CD4-positive, alpha-beta T cell treated with Interleukin-4 for 1 hour (primary cell): ENCODE results near the gene TULP4.
A peak's percentile ranks its signal among the peaks of the same experiment; 100 is the strongest.
"Not testable (repeated sequence)": the region's sequence is repeated elsewhere in the genome, so short reads cannot be mapped to it uniquely, and the experiment has no call there.

ENCODE experiments used
- DNase-seq, 2 donors: peaks; one replicate each; pipeline ENCODE4 v3.0.0-alpha.2; 2020 to 2022

The TULP4 gene

DNA sequence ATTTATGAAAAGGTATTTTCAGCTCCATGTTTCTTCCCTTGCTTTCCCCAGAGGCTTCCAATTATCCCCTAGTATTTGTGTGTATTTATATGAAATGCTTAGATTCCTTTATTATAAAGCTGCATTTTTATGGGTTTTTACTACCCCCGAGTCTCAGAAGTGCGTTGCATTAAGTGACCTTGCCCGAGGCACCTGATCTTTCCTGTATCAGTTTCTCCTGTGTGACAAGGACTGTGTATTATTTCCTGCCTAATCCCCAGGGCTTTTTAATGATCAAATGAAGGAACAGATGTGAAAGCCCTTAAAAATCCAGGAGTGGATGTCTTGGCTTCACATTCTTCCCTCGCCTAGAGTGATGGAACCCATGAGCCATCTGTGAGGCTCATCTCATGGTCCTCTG is 118.8 kb downstream of the TULP4 start:
- no peak for DNase-seq

DNA sequence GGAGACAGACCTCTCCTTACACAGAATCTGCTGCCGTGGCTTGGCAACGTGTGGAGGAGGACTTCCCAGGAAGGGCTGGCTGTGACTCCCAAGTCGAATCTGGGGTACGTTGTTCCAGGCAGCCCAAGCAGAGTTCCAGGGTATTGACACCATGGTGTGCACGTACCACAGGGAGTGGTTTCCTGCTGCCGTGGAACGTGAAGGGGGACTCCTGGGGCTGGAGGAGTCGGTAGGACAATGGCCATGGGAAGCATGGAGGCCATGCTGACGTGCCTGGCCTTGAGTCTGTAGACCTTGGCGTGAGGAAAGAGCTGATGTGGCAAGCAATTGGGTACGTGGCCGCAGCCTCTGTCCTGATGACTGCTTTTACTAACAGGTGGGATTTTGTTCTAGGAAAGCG is 119.3 kb downstream of the TULP4 start:
- no peak for DNase-seq

DNA sequence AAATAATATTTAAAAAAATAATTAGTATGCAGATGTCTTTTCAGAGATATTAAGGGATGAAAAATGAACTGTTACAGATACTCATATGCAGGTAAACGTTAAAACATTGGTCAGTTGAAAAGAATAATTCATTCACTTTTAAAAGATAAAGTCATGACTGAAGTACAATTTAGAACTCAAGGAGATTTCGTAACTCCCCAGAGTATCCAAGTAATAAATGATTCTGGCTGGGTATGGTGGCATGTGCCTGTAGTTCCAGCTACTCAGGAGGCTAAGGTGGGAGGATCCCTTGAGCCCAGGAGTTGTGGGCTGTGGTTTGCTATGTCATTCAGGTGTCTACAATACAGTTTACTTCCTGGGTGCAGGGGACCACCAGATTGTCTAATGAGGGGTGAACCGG is 125.3 kb downstream of the TULP4 start:
- DNase-seq: no peak

DNA sequence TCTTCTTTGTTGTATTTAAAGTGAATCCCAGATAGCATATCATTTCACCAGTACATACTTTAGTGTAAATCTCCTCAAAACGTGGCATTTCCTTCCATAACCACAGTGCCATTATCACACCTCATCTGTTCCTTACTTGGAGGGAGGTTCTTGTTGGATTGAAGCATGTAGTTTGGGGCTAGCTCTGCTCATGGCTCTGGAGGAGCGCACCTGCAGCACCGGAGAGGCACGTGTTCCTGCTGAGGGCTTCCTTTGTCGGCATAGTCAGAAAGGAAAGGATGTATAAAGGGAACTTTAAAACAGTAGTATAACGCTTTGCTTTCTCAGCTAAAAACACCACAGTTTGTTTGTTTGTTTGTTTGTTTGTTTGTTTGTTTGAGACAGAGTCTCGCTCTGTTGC is 126.0 kb downstream of the TULP4 start:
- DNase-seq: no peak

DNA sequence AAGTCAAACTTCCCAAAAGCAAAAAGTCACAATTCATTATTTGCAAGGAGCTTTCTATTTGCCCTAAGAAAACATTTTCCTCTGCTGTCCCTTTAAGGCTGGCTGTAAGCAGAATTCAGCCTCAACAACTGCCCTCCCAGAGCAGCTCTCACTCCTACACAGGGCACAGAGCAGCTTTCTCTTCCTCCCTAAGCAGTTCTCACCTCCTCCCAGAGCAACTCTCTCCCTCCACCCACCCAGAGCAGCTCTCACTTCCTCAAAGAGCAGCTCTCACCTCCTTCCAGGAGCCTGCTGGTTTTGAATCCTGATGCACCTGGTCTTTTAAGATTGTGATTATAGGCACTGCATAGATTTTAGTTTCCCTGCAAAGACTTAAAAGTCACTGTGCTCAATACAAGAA is 127.0 kb downstream of the TULP4 start:
- DNase-seq: peak in 1 of 2 donors; percentile 24

DNA sequence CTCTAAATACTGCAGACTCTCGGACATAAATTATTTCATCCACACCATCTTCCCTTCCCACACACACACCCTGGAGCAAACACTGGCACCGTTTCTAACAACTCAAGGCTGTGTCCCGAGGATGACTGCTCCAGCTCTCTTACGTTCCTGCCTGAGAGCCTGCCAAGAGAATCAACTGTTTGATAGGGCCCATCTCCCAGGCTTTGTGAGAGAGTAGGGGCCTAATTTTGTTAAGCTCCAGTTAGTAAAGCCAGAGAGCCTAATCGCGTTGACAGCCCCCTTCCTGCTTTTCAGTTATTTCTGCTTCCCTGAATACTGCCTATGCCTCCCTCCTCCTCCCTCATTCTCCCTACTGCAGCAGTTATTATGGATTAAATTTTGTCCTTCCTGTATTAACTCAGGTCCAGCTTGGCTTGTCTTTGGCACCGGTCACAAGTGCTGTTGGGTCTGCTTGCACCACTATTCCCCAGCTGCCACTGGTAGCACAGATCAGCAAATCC is 129.5 kb downstream of the TULP4 start:
- no peak for DNase-seq

DNA sequence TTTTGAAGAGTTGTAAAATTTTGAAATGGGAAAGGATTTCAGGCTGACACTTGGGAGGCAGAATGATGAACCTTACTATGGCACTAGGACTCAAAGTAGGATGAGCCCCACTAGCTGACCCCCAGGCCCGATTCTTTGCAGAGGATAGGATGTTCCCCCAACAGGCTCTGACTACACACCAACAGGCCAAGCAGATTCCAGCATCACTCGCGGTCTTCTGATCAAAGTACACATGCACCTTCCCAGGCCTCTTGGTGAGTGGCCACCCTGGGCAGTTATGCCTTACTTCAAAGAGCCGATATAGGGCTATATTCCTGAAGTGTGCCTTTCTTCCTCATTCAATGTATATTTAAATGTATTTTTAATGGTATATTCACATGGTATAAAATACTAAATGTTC is 130.0 kb downstream of the TULP4 start:
- no peak for DNase-seq

DNA sequence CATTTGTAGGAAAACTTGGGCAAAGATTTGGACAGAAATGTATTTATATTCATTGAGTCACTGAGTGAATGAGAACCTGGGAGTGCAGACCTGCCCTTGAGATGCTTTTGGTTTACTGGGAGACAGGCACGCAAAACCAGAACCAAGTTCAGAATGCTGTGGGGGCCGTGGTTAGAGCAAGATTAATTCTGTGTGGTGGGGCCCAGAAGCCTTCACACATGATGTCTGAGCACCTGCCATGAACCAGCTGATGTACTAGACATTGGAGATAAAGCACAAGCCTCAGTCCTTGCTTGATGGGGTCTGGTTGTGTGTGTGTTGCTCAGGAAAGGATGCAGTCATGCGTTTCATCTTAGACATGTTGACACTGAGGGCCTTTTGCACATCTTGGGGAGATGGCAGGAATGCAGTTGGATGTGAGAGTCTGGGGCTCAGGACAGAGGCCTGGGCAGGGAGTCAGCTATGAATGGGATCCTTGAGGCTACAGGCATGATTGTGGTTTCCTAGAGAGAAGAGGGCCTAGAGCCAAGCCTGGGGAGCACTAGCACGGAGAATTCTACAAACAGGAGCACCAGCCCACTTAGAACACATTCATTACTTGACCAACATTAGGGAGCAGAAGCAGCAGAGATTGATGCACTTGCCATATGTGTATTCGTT is 133.3 kb downstream of the TULP4 start:
- DNase-seq: no peak

DNA sequence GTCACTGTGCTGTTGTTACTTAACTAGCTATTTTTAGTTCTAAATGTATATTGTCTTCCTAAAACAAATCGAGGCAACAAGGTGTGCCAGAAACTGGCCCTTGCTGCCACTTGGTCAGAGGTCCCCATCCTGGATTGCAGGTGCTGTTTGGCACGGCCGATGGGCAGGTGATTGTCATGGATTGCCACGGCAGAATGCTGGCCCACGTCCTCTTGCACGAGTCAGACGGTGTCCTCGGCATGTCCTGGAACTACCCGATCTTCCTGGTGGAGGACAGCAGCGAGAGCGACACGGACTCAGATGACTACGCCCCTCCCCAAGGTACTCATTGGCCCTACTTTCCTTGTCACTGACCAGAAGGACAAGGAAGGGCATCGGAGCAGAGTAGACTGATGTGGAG is 136.6 kb downstream of the TULP4 start:
- no peak for DNase-seq

DNA sequence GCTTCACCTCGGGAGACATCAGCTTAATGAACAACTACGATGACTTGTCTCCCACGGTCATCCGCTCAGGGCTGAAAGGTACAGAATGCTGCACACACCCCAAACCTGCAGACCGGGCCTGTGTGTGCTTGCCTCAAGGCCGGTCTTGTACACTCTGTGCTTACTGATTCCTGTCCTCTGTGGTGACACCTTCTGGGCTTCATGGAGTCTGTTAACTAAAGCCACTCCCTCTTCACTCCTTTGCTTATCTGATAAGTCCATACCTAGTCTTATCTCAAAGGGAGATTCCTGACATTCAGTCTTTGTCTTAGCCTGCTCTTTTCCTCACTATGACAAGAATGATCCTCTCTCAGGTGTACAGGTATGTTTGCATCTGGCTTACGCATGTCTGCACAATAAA is 139.9 kb downstream of the TULP4 start:
- no peak for DNase-seq

DNA sequence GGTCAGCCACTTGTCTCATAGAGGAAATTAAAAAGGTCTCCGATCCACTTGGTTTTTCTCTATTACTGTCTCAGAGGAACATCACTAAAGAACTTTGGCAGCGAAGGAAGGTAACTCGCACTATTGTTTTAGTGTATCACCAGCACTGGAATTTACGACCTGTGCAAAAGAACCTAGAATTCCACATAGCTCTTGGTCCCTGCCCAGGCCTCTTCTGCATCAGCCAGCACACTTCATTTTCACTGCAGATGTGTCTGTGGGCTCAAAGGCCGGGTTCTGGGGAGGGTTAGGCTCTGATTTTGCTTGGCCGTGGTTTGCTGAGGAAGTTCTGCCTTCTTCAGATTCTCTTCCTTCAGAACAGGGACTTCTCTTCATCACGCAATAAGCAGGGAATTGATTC is 144.9 kb downstream of the TULP4 start:
- no peak for DNase-seq

DNA sequence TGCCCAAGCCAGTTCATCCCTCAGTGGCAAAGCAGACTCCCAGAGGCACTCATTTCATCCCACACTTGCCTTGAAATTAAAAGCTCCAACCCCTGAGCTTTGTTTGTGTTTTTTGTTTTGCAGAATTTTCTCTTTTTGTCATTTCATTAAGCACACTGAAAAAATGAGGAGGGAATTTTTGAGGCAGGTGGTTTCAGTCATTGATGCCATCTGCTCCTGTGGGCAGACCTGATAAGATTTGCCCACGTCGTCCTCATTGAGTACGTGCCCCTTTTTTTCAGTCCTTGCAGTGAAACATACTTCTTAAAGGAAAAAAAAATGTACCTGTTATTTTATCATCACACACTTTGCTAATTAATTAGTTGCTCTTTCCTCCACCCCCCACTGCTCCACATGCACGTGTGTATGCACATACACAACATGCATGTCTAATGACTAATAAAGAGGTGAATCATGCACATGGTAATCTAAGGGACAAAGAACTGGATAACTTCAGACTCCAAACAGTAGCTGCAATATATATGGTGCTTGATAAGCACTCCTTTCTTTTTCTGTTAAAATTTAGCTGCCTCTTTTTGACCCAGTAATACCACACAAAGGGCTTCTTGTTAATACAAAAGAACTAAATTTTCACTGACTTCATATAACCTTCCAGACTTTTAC is 145.5 kb downstream of the TULP4 start:
- no peak for DNase-seq

DNA sequence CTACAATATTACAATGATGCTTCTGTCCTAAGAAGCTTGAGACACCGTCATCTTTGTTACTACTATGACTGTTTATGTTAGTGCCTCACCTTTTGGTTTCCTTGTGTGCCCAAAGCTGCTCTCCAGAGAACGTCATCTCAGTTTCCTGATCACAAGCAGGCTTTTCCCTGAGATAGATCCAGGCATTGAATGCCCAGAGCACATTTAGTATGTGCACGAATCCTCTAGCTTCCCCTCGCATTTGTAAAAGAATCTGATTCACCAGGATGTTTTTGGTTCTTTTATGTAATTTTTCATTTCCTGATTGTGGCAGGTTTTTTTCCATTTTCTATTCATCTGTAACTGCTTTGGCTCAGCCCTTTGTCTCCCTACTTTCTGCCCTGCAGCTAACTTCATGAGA is 147.5 kb downstream of the TULP4 start:
- DNase-seq: no peak

DNA sequence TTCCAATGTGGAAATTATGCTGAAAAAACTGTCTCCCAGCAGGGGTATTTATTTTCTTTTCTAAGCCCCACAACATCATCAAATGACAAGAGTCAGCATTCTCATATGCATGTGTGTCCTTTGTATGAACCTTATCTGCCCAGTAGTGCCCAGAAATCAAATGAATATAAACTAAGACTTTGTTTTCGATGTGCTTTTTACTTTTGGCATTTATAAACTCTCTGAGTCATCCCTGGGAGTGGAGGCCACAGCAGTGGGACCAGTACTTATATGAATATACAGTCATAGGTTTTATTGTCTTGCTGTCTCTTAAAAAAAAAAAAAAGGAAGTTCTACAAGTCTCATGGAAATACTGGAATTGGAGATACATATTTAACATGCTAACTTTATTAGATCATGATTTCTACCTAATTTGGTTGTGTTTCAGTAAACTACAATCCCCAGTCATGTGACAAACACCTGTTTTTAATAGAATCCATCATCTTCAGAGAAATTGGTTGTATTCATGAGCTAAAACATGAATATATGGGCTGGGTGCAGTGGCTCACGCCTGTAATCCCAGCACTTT is 148.4 kb downstream of the TULP4 start:
- no peak for DNase-seq

DNA sequence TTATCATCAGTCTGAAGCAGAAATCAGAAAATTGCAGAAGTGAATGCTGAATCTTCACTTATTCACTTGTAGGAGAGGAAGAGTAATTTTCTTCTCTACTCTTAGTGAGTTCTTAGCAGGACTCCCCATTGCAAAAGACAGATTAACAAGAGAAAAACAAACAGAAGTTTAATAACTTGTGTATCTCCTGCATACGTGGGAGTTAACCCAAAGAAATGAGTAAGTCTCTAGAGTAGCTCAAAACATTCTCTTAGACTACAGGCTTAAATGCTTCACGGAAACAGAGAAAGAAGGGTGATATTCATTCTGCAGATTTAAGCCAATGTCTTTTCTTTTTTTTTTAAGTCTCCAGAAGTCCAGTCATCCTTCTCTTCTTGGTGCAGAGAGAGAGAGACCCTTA is 149.7 kb downstream of the TULP4 start:
- DNase-seq: no peak

DNA sequence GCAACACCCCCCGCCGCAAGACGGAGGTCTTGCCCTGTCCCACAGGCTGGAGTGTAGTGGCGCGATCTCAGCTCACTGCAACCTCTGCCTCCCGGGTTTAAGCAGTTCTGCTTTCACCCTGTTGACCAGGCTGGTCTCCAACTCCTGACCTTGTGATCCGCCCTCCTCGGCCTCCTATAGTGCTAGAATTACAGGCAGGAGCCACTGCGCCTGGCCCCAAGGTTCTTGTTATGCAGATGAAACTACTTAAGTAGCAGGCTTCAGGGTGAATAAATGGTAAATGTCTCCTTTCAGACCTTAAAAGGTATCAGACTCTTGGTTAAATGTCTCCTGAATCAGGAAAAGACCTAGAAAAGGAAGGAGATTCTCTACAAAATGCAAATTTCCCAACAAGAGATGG is 152.2 kb downstream of the TULP4 start:
- no peak for DNase-seq

DNA sequence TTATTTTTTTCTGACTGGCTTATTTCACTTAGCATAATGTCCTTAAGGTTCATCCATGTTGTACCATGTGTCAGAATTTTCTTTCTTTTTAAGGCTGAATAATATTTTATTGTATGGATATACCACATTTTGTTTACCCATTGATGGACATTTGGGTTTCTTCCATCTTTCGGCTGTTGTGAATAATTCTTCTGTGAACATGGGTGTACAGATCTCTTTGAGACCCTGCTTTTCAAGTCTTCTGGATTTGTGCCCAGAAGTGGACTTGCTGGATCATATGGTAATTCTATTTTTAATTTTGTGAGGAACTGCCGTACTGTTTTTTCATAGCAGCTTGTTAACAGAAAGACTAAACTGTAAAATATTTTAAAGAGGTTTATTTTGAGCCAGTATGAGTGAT is 153.0 kb downstream of the TULP4 start:
- no peak for DNase-seq

DNA sequence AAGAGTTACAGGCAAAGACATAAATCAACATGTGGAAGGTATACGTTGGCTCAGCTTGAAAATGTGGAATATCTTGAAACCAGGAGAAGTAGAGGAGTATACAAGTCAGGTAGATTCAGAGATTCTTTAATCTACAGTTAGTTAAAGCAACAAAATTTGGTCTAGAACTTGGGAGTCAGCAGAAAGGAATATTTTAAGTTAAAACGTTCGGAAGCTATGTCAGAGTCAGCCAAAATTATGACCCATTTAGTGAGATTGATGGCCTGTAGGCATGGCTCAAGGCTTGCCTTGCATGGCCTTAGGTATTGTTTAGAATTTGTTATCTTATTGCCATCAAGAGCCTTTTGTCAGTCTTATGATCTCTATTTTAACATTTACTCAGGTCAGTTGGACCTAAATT is 153.5 kb downstream of the TULP4 start:
- DNase-seq: no peak

DNA sequence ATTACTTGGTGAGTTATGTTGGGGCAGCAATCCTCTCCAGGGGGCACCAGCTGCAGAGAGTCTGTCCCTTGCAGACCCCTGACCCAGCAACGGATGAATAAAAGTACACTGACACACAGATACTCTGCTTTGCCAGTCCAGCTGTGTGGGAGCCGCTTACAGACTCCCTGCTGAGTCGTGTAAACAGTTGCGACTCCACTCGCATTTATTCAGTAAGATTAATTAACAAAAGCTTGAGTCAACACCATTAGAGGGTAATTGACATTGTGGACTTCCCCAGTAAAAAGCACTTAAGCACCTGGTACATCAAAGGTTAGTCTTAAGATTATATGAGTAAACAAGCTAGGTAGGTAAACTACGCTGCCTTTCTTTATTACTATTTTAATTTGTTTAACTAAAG is 155.7 kb downstream of the TULP4 start:
- DNase-seq: no peak

DNA sequence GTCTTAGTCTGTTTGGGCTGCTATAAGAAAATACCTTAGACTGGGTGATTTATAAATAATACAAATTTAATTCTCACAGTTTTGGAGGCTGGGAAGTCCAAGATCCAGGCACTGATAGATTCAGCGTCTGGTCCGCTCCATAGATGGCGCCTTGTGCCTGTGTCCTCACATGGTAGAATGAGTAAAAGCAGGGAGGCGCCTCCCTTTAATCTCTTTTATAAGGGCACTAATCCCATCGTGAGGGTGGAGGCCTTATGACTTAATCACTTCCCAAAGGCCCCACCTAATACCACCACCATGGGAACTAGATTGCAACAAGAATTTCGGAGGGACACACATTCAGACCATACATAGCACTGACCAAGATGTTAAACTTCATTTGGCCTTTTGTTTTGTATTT is 156.4 kb downstream of the TULP4 start:
- DNase-seq: no peak

DNA sequence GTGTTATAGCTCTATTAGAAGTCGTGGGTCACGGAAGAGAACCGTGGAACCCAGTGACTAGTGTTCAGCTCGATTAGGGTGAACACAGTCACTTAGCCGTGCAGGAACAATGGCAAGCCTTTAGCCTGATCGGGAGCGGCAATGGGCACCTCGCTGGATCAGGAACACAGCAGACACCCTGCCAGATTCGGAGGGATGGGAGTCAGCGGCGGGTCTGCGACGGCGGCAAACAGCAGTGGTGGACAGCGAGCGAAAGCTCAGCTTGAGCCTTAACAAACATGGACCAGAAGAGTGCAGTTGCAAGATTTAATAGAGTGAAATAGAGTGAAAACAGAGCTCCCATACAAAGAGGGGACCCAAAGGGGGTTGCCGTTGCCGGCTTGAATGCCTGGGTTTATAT is 157.8 kb downstream of the TULP4 start:
- not testable (repeated sequence) for DNase-seq

DNA sequence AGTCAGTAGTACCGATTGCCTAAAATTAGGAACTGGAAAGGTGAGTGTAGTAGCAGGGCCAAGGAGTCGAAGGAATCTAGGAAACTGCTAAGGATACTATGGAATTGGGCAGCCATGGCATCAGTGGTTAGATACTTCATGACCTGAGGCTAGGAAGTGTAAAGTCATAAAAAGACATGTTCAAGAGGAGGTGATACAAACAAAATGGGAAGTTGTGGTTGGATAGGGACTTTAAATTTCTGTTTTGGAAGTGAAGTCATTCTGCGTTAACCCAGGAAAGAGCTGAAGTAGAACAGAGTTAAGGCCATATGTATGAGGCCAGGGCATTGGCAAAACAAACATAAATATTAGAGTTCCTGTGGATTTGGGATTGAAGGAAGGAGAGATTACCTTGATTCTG is 159.1 kb downstream of the TULP4 start:
- DNase-seq: no peak

DNA sequence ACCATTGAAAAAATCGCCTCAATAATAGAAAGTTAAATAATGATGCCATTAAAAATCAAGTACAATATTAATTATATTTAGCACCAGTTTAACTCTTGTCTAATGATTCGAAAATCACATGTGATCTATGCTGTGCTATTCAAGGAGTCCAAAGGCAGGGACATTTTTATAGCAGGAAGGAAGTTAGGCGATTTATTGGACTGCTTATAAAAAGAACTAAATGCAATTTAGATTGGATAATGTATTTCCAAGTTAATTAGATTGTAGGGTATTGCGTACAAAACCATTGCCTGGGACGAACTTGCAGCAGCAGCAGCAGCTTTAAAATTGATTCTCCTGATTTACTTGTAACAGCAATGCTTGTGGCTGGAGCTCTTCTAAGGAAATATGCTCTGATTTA is 160.2 kb downstream of the TULP4 start:
- no peak for DNase-seq

DNA sequence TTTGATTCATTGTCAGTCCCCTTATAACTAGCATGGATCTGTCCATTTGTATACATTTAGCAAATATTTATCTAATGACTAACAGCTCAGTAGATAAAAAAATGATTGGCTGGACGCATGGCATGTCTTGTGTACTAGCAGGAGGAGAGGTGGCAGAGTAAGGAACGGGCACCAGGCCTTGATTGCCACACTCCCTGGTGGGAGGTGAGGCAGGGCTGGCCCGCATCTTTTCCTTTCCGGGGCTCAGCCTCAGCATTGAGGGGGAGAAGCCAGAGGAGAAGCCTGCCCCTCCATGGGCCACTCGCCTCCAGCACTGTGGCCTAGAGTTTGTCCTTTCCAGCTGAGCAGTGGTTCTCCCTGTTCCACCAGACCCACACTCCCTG is 162.7 kb downstream of the TULP4 start:
- no peak for DNase-seq
